HCT116 (cell line): ENCODE data around the gene ESPNL.

Experiments
- CTCF ChIP-seq, 3 experiments: fragments of 200-600 bp in 1 of 3; sonication (generic) in 1 of 3; IDR thresholded peaks in 2 of 3; conservative IDR thresholded peaks in 1 of 3; 2 replicates each; pipeline ENCODE4 v1.5.1; 2012 to 2017; ENCODE audit warnings: low read depth in 2 of 3, low read length in 2 of 3, antibody characterized with exemption in 1 of 3, borderline replicate concordance in 1 of 3, control low read depth in 1 of 3, mild to moderate bottlenecking in 1 of 3, mixed read lengths in 1 of 3, mixed run types in 1 of 3, moderate library complexity in 1 of 3; ENCODE audit not compliant: insufficient read depth in 1 of 3
- ELF1 ChIP-seq: IDR thresholded peaks from 2 replicates; pipeline ENCODE4 v1.6.1; 2012; ENCODE audit warnings: low read depth, borderline replicate concordance
- EZH2 ChIP-seq: fragments of 200-600 bp; sonication (generic); IDR thresholded peaks from 2 replicates; pipeline ENCODE4 v1.6.1; 2017; ENCODE audit warnings: antibody characterized with exemption, mixed run types
- JUND ChIP-seq: IDR thresholded peaks from 2 replicates; pipeline ENCODE4 v1.6.1; 2012
- POLR2A ChIP-seq: IDR thresholded peaks from 2 replicates; pipeline ENCODE4 v1.7.0; 2011; ENCODE audit warnings: borderline replicate concordance; ENCODE audit not compliant: insufficient read depth, insufficient read length; ENCODE audit errors: extremely low read depth
- POLR2AphosphoS5 ChIP-seq: IDR thresholded peaks from 2 replicates; pipeline ENCODE4 v1.6.1; 2011; ENCODE audit warnings: mild to moderate bottlenecking, low read depth, low read length, moderate library complexity
- RAD21 ChIP-seq: IDR thresholded peaks from 2 replicates; pipeline ENCODE4 v1.6.1; 2012; ENCODE audit warnings: low read depth, mild to moderate bottlenecking
- ZFX ChIP-seq: fragments of 450-650 bp; IDR thresholded peaks from 2 replicates; pipeline ENCODE4 v1.6.1; 2017
- TF ChIP-seq, protein P1 (sequence below): IDR thresholded peaks from 2 replicates; pipeline ENCODE4 v1.6.1; 2012

DNA sequence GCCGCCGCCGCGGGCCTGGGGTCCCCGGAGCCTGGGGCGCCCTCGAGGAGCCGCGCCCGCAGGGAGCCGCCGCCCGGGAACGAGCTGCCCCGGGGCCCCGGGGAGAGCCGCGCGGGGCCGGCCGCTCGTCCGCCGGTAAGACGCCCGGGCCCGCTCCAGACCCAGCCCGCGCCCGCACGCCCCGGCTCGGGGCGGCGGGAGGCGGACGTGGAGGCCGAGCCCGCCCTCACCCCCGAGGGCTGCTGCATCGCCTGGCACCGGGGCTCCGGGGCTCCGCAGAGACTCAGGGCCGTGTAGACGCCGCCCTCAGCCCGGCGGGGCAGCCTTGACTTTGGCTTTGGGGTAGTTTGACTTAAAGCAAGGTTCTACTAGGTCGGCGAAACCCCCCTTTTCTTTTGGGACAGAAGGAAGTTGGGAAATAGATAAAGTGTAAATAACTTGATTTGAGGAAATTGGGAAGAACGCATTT lies 59.0 kb downstream of the ESPNL start:
- no peak for TF ChIP-seq EZH2
- TF ChIP-seq CTCF (IDR thresholded peaks at IDR 0.05 in 2 of 3, conservative IDR thresholded peaks at IDR 0.05 in 1 of 3; ENCODE audit: borderline replicate concordance in 1 of 3, insufficient read depth in 1 of 3, low read depth in 2 of 3, low read length in 2 of 3) = no peak
- TF ChIP-seq ZFX = peak; percentile 69; the same call in 1 of the 2 replicates
- no peak for TF ChIP-seq POLR2A
- no peak for TF ChIP-seq ELF1
- no peak for TF ChIP-seq RAD21
- TF ChIP-seq POLR2AphosphoS5 = peak; percentile 3; the same call in 1 of the 2 replicates
- TF ChIP-seq, protein P1, sequence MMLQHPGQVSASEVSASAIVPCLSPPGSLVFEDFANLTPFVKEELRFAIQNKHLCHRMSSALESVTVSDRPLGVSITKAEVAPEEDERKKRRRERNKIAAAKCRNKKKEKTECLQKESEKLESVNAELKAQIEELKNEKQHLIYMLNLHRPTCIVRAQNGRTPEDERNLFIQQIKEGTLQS = no peak
- no peak for TF ChIP-seq JUND
